ENCODE measurements around the gene RMRP. TPM values are rescaled to one million over a fixed set of nuclear protein-coding genes. Genes with fewer than 3 reads are reported as not detected.

RMRP gene
- total and polyA plus RNA-seq, 10 of the 15 experiments (the other 5 are each of a cell fraction or from before 2014, with no cell fraction given) = 12.0 to 42,450 (median 6,418) TPM; not detected in 4

- TF ChIP-seq E4F1 (IDR thresholded peaks at IDR 0.05; ENCODE audit: borderline replicate concordance, partially characterized antibody) = no peak
- 0 out of 2 replicates have a peak, but pooled peaks have one; percentile 2 for TF ChIP-seq RAD51 (IDR thresholded peaks at IDR 0.05)
- no peak for TF ChIP-seq ESRRA (IDR thresholded peaks at IDR 0.05; ENCODE audit: low read length)
- no peak for TF ChIP-seq FOXK2 (IDR thresholded peaks at IDR 0.05)
- TF ChIP-seq SIX5 (IDR thresholded peaks at IDR 0.05; ENCODE audit: low read depth, low read length, severe bottlenecking) = no peak
- no peak for TF ChIP-seq RELB (IDR thresholded peaks at IDR 0.05; ENCODE audit: low read depth)
- TF ChIP-seq ELK1 (IDR thresholded peaks at IDR 0.05; ENCODE audit: low read depth, low read length) = no peak
- TF ChIP-seq MYC (IDR thresholded peaks at IDR 0.05; ENCODE audit: insufficient read depth, insufficient read length, insufficient replicate concordance, low read length, severe bottlenecking) = no peak
- TF ChIP-seq MEF2B (IDR thresholded peaks at IDR 0.05; ENCODE audit: partially characterized antibody, poor library complexity, severe bottlenecking) = peak; percentile 86
- TF ChIP-seq IRF5 (IDR thresholded peaks at IDR 0.05; ENCODE audit: borderline replicate concordance) = no peak
- no peak for TF ChIP-seq SMAD5 (IDR thresholded peaks at IDR 0.05; ENCODE audit: low read depth)
- TF ChIP-seq PAX8 (IDR thresholded peaks at IDR 0.05) = no peak
- TF ChIP-seq NBN (IDR thresholded peaks at IDR 0.05) = no peak
- no peak for TF ChIP-seq RCOR1 (conservative IDR thresholded peaks at IDR 0.05; ENCODE audit: low read depth, low read length)
- 0 out of 2 replicates have a peak, but pooled peaks have one; percentile 39 for TF ChIP-seq ATF7 (IDR thresholded peaks at IDR 0.05; ENCODE audit: low read depth)
- no peak for TF ChIP-seq E2F4 (IDR thresholded peaks at IDR 0.05; ENCODE audit: low read depth, low read length)
- TF ChIP-seq BRCA1 (IDR thresholded peaks at IDR 0.05; ENCODE audit: low read depth, low read length) = no peak
- peak; percentile 7 for TF ChIP-seq SP1 (IDR thresholded peaks at IDR 0.05; ENCODE audit: low read depth, low read length)
- no peak for TF ChIP-seq CEBPB (IDR thresholded peaks at IDR 0.05; ENCODE audit: borderline replicate concordance in 1 of 2, low read depth in 2 of 2, low read length in 2 of 2)
- no peak for TF ChIP-seq EP300 (IDR thresholded peaks at IDR 0.05; ENCODE audit: borderline replicate concordance in 1 of 2, control insufficient read depth in 1 of 2, low read depth in 2 of 2, low read length in 2 of 2)
- TF ChIP-seq NFYB (IDR thresholded peaks at IDR 0.05; ENCODE audit: insufficient read depth, low read depth, low read length) = no peak
- TF ChIP-seq YY1 (IDR thresholded peaks at IDR 0.05; ENCODE audit: low read depth, low read length) = no peak
- TF ChIP-seq ZBED1 (IDR thresholded peaks at IDR 0.05; ENCODE audit: borderline replicate concordance) = peak; percentile 36; the same call in 1 of the 2 replicates
- no peak for TF ChIP-seq ZNF622 (IDR thresholded peaks at IDR 0.05)
These were observed 38.0 kb downstream of the RMRP start (continued) for GRCh38 chr9:35619800-35620158.
